CD14-positive monocyte (primary cell): Measurements from ENCODE around the gene ARHGEF19. TPM values are rescaled to one million over a fixed set of nuclear protein-coding genes. Genes with fewer than 3 reads are reported as not detected.

Experiments used
- DNase-seq, 3 donors: peaks; one replicate each; pipeline ENCODE4 v3.0.0-alpha.2; 2011 to 2022
- H2AFZ ChIP-seq: 2 replicates; pipeline ENCODE4 v1.6.0; 2012; ENCODE audit warnings: mild to moderate bottlenecking, low read depth, low read length, inconsistent platforms; ENCODE audit not compliant: insufficient read depth, poor library complexity, severe bottlenecking
- H3K27ac ChIP-seq, 2 donors: 1 replicate in 1 of 2; 2 replicates in 1 of 2; pipeline ENCODE4 v1.5.1; 2012 to 2013; ENCODE audit warnings: low read length in 2 of 2, control low read depth in 1 of 2, inconsistent platforms in 1 of 2, low read depth in 1 of 2, mild to moderate bottlenecking in 1 of 2
- H3K27me3 ChIP-seq, 2 donors: one replicate each; pipeline versions ENCODE4 v1.6.0 to v1.6.1; 2011 to 2013; ENCODE audit warnings: low read length in 2 of 2; ENCODE audit not compliant: control insufficient read depth in 2 of 2, insufficient read depth in 2 of 2
- H3K36me3 ChIP-seq, 2 donors: replicated peaks in 1 of 2; 1 replicate in 1 of 2; 2 replicates in 1 of 2; pipeline versions ENCODE4 v1.5.1 to v1.6.1; 2012 to 2013; ENCODE audit warnings: low read length in 2 of 2, control low read depth in 1 of 2, inconsistent platforms in 1 of 2, mild to moderate bottlenecking in 1 of 2; ENCODE audit not compliant: insufficient read depth in 2 of 2, control insufficient read depth in 1 of 2
- H3K4me1 ChIP-seq, 2 donors: 1 replicate in 1 of 2; 2 replicates in 1 of 2; pipeline versions ENCODE4 v1.5.1 to v1.6.1; 2012 to 2013; ENCODE audit warnings: low read length in 2 of 2, control low read depth in 1 of 2, inconsistent platforms in 1 of 2, mild to moderate bottlenecking in 1 of 2, moderate library complexity in 1 of 2; ENCODE audit not compliant: insufficient read depth in 2 of 2, control insufficient read depth in 1 of 2
- H3K4me2 ChIP-seq: replicated peaks from 2 replicates; pipeline ENCODE3; 2012; ENCODE audit warnings: low read length, moderate library complexity, mild to moderate bottlenecking; ENCODE audit not compliant: poor library complexity, severe bottlenecking; ENCODE audit errors: extremely low read depth
- H3K4me3 ChIP-seq, 3 experiments: fragments of 200-600 bp in 1 of 3; sonication (generic) in 1 of 3; replicated peaks in 1 of 3; 1 replicate in 2 of 3; 2 replicates in 1 of 3; pipeline ENCODE4 v1.5.1; 2011 to 2013; ENCODE audit warnings: low read length in 3 of 3, mild to moderate bottlenecking in 3 of 3, control low read depth in 2 of 3, low read depth in 2 of 3, inconsistent platforms in 1 of 3, moderate library complexity in 1 of 3
- H3K79me2 ChIP-seq: 2 replicates; pipeline ENCODE4 v1.6.0; 2012; ENCODE audit warnings: mild to moderate bottlenecking, control low read depth, inconsistent platforms, low read length, moderate library complexity; ENCODE audit not compliant: insufficient read depth
- H3K9ac ChIP-seq: 2 replicates; pipeline ENCODE4 v1.6.0; 2017; ENCODE audit warnings: low read length, mild to moderate bottlenecking; ENCODE audit not compliant: insufficient read depth, poor library complexity, severe bottlenecking
- H3K9me3 ChIP-seq, 2 donors: replicated peaks in 1 of 2; 1 replicate in 1 of 2; 2 replicates in 1 of 2; pipeline versions ENCODE4 v1.5.1 to v1.6.1; 2012 to 2013; ENCODE audit warnings: low read length in 2 of 2, control low read depth in 1 of 2; ENCODE audit not compliant: control insufficient read depth in 1 of 2, insufficient read depth in 1 of 2
- H4K20me1 ChIP-seq: 2 replicates; pipeline ENCODE4 v1.6.0; 2012; ENCODE audit warnings: mild to moderate bottlenecking, low read length, control low read depth, moderate library complexity; ENCODE audit not compliant: insufficient read depth
- H3K27ac Mint-ChIP-seq, 7 donors: one replicate each; pipeline ENCODE4 v1.8.0; 2020; ENCODE audit warnings: mild to moderate bottlenecking in 7 of 7, mixed read lengths in 7 of 7, moderate library complexity in 6 of 7, inconsistent platforms in 2 of 7
- H3K27me3 Mint-ChIP-seq, 3 donors: one replicate each; pipeline ENCODE4 v1.8.0; 2021 to 2022; ENCODE audit warnings: low read depth in 3 of 3, mild to moderate bottlenecking in 3 of 3, mixed read lengths in 3 of 3, moderate library complexity in 3 of 3, inconsistent platforms in 1 of 3
- H3K36me3 Mint-ChIP-seq, 2 donors: one replicate each; pipeline ENCODE4 v1.8.0; 2020; ENCODE audit warnings: mixed read lengths in 2 of 2, inconsistent platforms in 1 of 2, mild to moderate bottlenecking in 1 of 2
- H3K4me1 Mint-ChIP-seq: one replicate; pipeline ENCODE4 v1.8.0; 2020; ENCODE audit warnings: mild to moderate bottlenecking, mixed read lengths
- H3K4me3 Mint-ChIP-seq, 2 donors: one replicate each; pipeline ENCODE4 v1.8.0; 2020; ENCODE audit warnings: mild to moderate bottlenecking in 2 of 2, mixed read lengths in 2 of 2, moderate library complexity in 1 of 2
- H3K9me3 Mint-ChIP-seq, 7 donors: one replicate each; pipeline ENCODE4 v1.8.0; 2020 to 2022; ENCODE audit warnings: mixed read lengths in 7 of 7, mild to moderate bottlenecking in 6 of 7, moderate library complexity in 6 of 7, inconsistent platforms in 2 of 7
- CTCF ChIP-seq: fragments of 200-600 bp; IDR thresholded peaks from one replicate; pipeline ENCODE4 v1.8.0; 2022; ENCODE audit warnings: antibody characterized with exemption, mild to moderate bottlenecking
- WGBS: methylation state at CpG from one replicate; pipeline ENCODE4 v1.1.5; 2013; ENCODE audit warnings: missing lambda C conversion rate; ENCODE audit not compliant: insufficient coverage; 5-methylcytosine and 5-hydroxymethylcytosine counted together
- intact Hi-C, 2 donors: fragments of 100-400 bp; cut with micrococcal nuclease; formaldehyde crosslinking; loops; one replicate each; pipeline versions ENCODE4 v1.15.0 to v1.15.1; 2023
- polyA plus RNA-seq, 3 donors: library from polyadenylated mRNA; depleted of rRNA in 1 of 3; unstranded in 2 of 3; stranded (reverse) in 1 of 3; fragments of 300-500 nt in 2 of 3; fragments of >200 nt in 1 of 3; fragmentation: Illumina TruSeq in 2 of 3; gene quantifications; 1 replicate in 2 of 3; 2 replicates in 1 of 3; pipeline ENCODE4 v1.2.3, GENCODE V29; 2012 to 2021

The ARHGEF19 gene
- polyA plus RNA-seq, 3 donors = 2.2 to 7.9 (median 2.3) TPM

GRCh38 chr1:16165548-16165947, 46.9 kb downstream of the ARHGEF19 start:
- Mint-ChIP-seq H3K27ac (no peak overlapping the region), H3K4me1 (peaks cover 19% of the 10 kb centered on the region), H3K4me3 (peak overlapping the region in 1 of 2 donors; percentile 11), H3K27me3 (peaks cover 65 to 90% (median 70%) of the 10 kb centered on the region in 3 donors), H3K9me3 (peaks cover 0 to 10% (median 0%) of the 10 kb centered on the region in 7 donors), H3K36me3 (no peaks in the 10 kb centered on the region)
- Histone ChIP-seq H2AFZ (no peak overlapping the region), H3K4me1 (peaks cover 7 to 9% of the 10 kb centered on the region in 2 donors), H4K20me1 (no peaks in the 10 kb centered on the region), H3K27me3 (peaks cover 11 to 67% of the 10 kb centered on the region in 2 donors), H3K9ac (no peak overlapping the region), H3K36me3 (no peaks in the 10 kb centered on the region), H3K4me3 (no peak overlapping the region), H3K27ac (no peak overlapping the region), H3K79me2 (no peaks in the 10 kb centered on the region), H3K9me3 (no peaks in the 10 kb centered on the region), H3K4me2 (no peak overlapping the region)
- WGBS = 86% methylated on average over 7 of the region's 7 CpGs
- intact Hi-C loops = no loop called here
- DNase-seq = no peak
- no peak for TF ChIP-seq CTCF

- peaks cover 0 to 13% (median 0%) of the 10 kb centered on the region in 7 donors for H3K9me3 Mint-ChIP-seq
- Histone ChIP-seq H2AFZ (no peak overlapping the region), H3K4me2 (no peak overlapping the region), H4K20me1 (no peaks in the 10 kb centered on the region), H3K36me3 (no peaks in the 10 kb centered on the region), H3K9ac (no peak overlapping the region), H3K79me2 (no peaks in the 10 kb centered on the region), H3K27ac (no peak overlapping the region), H3K27me3 (peaks cover 11 to 62% of the 10 kb centered on the region in 2 donors), H3K4me1 (peaks cover 9 to 13% of the 10 kb centered on the region in 2 donors), H3K9me3 (no peaks in the 10 kb centered on the region), H3K4me3 (no peak overlapping the region)
- intact Hi-C loops = no loop called here
- H3K36me3 Mint-ChIP-seq = no peaks in the 10 kb centered on the region
- H3K4me1 Mint-ChIP-seq = peaks cover 22% of the 10 kb centered on the region
- peaks cover 64 to 89% (median 71%) of the 10 kb centered on the region in 3 donors for H3K27me3 Mint-ChIP-seq
- H3K4me3 Mint-ChIP-seq = no peak overlapping the region
- no peak for TF ChIP-seq CTCF
- peak overlapping the region in 1 of 7 donors; percentile 38 for H3K27ac Mint-ChIP-seq
- 70% methylated on average over 4 of the region's 5 CpGs for WGBS
- DNase-seq = no peak
Measured at GRCh38 chr1:16165073-16165364, 47.4 kb downstream of the ARHGEF19 start.
